LoVo (cell line): Measurements from ENCODE around the gene ANKRD16.
"Not testable (repeated sequence)": the region's sequence is repeated elsewhere in the genome, so short reads cannot be mapped to it uniquely, and the experiment has no call there.

Source experiments
- DNase-seq: peaks from one replicate; pipeline ENCODE4 v3.0.0-alpha.2; 2016; ENCODE audit warnings: low spot score

ANKRD16 gene

GRCh38 chr10:5835446-5836095 lies 54.1 kb downstream of the ANKRD16 start:
- no peak for DNase-seq

DNA sequence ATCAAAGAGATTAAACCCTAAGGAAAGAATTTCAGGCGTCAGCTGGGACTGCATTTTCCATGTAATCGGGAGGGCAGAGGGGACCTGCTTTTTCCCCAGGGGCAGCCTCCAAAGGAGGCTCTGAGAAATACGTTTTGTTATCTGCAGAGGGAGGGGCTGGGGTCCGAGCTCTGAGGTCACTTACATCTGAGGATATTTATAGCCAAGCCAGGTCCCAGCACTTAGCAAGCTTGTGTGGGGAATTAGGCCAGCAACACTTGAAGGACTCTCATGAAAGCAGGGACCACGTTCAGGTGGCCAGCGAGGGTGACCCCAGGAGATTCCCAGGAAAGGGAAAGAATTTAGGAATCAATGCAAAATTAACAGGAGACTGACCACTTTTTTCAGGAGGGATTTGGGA lies 55.9 kb downstream of the ANKRD16 start:
- DNase-seq = no peak

- DNase-seq = no peak
Observed at GRCh38 chr10:5832946-5833345, 56.7 kb downstream of the ANKRD16 start.

GRCh38 chr10:5831446-5831782 lies 58.3 kb downstream of the ANKRD16 start:
- no peak for DNase-seq

- DNase-seq = no peak
Observed at GRCh38 chr10:5830629-5831445, 58.9 kb downstream of the ANKRD16 start.

GRCh38 chr10:5829267-5829666 lies 60.4 kb downstream of the ANKRD16 start:
- no peak for DNase-seq

GRCh38 chr10:5828725-5829124 lies 61.0 kb downstream of the ANKRD16 start:
- no peak for DNase-seq

DNA sequence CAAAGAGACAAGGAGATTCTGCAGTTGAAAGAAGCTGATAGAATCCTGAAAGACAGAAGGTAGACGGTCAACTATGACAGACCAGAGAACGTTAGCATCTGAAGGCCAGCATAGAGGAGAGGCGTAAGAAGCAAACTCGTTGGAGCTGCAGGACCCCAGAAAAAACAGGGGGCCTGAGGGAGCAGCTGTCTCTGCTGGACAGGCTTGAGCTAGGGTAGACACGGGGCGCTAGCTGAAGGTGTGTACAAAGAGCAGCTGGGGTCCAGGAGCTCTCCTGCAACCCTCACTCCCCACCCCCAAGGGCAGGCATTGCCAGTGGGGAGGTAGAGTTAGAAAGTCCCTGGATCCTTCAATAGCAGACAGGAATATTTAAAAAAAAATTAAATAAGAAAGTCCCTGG lies 61.9 kb downstream of the ANKRD16 start:
- no peak for DNase-seq

DNA sequence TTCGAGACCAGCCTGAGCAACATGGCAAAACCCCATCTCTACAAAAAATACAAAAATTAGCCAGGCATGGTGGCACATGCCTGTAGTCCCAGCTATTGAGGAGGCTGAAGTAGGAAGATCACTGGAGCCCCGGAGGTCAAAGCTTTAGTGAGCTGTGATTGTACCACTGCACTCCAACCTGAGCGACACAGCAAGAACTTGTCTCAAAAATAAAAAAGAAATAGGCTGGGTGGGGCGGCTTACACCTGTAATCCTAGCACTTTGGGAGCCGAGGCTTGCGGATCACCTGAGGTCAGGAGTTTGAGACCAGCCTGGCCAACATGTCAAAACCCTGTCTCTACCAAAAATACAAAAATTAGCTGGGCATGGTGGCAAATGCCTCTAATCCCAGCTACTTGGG lies 63.2 kb downstream of the ANKRD16 start:
- DNase-seq = not testable (repeated sequence)

DNA sequence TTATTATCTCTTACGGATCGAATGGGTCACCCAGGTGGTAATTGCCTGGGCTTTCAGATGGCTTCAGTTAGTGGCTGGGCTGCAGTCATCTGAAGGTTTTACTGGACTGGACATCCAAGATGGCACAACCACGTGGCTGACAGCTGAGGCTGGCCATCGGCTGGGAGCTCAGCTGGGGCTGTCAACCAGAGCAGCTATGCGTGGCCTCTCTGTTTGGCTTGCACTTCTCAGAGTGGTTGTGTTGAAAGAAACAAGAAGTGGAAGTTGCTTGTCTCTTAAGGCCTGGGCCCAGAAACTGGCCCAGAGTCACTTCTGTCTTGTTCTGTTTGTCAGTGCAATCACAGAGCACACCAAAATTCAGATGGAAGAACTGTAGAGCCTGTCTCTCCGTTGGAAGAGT lies 70.8 kb downstream of the ANKRD16 start:
- DNase-seq = no peak

- DNase-seq = no peak
Observed at GRCh38 chr10:5818048-5818331, 71.7 kb downstream of the ANKRD16 start.

- no peak for DNase-seq
Observed at GRCh38 chr10:5817322-5818047, 72.2 kb downstream of the ANKRD16 start.

DNA sequence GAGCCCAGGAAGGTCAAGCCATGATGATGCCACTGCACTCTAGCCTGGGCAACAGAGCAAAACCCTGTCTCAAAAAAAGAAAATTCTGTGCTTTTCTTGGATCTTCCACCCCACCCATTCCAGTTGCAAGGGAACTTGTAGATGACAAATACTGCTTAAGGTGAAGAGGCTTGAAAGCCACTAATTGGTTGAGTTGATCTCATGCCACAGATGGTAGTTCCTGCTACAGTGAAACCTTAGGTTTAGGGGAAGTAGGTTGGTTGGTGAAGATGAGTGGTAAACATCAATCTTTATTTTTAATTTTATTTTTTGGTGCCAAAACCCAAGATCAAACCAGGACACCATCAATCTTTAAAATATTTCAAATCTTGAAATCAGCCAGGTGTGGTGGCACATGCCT lies 73.5 kb downstream of the ANKRD16 start:
- DNase-seq = no peak

- no peak for DNase-seq
Observed at GRCh38 chr10:5814110-5815107, 75.3 kb downstream of the ANKRD16 start.

GRCh38 chr10:5813341-5814109 lies 76.2 kb downstream of the ANKRD16 start, which contains the start of gene GDI2:
TSS of gene GDI2 (minus strand) at chr10:5813434. CDS start at chr10:5813258, 176 bp downstream.
- DNase-seq = peak; percentile 97

DNA sequence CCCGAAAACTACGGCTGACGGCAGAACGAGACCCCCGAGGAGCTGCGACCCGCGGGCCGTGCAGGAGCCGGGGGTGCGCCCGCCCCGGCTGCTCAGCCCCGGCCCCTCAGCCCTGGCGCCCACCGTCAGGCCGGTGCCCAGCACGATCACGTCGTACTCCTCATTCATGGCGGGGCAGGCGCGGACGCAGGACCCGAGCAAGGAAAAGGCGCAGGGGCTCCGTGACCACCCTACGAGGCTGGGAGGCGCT lies 76.7 kb downstream of the ANKRD16 start:
- DNase-seq = no peak

- peak; percentile 20 for DNase-seq
Observed at GRCh38 chr10:5812283-5813090, 77.2 kb downstream of the ANKRD16 start.
